ENCODE data around the gene ZCCHC14. TPM values are rescaled to one million over a fixed set of nuclear protein-coding genes. Genes with fewer than 3 reads are reported as not detected.
A peak's percentile ranks its signal among the peaks of the same experiment; 100 is the strongest.
"Not testable (repeated sequence)": the region's sequence is repeated elsewhere in the genome, so short reads cannot be mapped to it uniquely, and the experiment has no call there.

ZCCHC14 gene
- polyA plus RNA-seq, 6 donors from 2014 or later = 0.03 to 0.31 (median 0.20) TPM; not detected in 1

DNA sequence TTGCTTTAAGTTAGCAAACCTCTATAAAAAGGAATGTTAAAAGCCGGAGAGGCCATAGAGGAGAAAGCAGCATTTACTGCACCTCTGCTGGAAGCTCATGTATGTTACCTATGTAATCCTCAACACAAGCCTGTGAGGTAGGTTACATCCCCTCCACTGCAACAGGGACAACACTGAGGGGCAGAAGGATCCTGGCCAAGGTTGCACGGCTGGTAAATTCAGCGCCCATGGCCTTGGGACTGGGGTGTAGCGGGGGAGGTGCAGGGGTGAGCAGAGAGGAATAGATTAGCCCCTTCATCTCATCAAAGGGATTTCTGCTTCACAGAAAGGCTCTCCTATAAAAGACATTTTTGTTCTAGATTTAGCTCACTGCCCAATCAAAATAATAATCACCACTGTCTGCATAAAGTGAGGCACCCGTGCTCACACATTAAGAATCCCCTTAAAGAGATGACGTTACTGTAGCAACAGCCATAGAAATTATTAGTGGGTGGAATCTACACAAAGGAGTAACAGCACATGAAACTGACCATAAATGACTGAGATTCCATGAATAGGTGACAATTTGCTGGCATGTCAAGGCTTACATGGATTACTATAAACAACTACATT, 3.3 kb downstream of the ZCCHC14 start:
- peak overlapping the region in 1 of 6 donors; percentile 26 for H3K27ac Mint-ChIP-seq
- peaks cover 8 to 23% (median 11%) of the 10 kb centered on the region in 3 donors for H3K4me1 Mint-ChIP-seq

DNA sequence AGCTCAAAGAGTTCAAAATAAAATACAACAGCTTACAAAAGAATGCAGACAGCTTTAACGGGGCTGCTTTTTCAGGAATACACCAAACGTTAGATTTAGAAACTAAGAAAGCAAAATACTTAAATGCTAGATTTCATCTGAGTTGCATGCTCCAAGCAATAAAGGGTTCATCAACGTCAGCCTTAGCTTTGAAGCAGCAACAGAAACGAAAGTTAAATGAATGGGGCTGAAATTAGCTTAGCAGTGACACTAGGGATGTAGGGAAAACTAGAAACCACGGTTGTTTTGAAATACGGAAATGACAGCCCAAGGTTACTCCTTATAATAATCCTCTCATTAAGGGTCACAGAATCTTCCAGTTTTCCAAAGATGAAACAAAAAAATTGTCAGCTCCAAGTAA, 3.9 kb downstream of the ZCCHC14 start:
- Mint-ChIP-seq H3K27me3 (peaks cover 28 to 43% (median 31%) of the 10 kb centered on the region in 3 donors), H3K4me1 (peaks cover 8 to 23% (median 8%) of the 10 kb centered on the region in 3 donors)
- not testable (repeated sequence) for H3K4me3 Mint-ChIP-seq; H3K9me3 Mint-ChIP-seq; DNase-seq; ATAC-seq (ENCODE audit: low read depth in 2 of 2); H3K36me3 Mint-ChIP-seq; H3K27ac Mint-ChIP-seq

More for the DNA sequence above, 3.3 kb downstream of the ZCCHC14 start:
- Mint-ChIP-seq H3K36me3 (no peaks in the 10 kb centered on the region), H3K27me3 (peaks cover 26 to 46% (median 37%) of the 10 kb centered on the region in 3 donors), H3K4me3 (peak overlapping the region in 3 of 8 donors; percentile 17 to 50 (median 33)), H3K9me3 (peaks cover 0 to 2% (median 0%) of the 10 kb centered on the region in 7 donors)
- DNase-seq (no peak), ATAC-seq (ENCODE audit: low read depth in 2 of 2) (no peak)

DNA sequence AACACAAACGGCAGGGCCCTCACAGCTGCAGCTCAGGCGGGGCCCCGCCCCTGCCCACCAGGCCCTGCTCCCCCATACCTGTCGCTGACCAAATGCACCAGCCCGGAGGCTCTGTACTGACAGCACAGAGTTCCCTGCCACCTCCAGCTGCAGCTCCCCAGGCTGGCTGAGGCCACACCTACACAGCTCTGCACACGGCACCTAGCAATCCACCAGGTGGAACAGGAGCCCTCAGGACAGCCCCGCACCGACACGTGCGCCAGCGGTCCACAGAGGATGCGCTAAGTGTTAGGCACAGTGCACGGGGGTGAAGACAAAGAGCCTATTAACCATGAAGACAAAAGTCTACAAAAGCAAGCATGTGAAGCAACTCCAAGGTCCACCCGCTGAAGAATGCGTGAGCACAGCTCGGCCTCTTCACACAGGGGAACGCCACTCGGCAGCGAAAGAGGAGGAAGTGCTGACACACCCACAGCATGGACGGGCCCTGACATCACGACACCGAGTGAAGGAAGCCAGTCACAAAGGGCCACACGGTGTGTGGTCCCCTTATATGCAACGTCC, 5.4 kb downstream of the ZCCHC14 start:
- Mint-ChIP-seq H3K9me3 (peaks cover 0 to 2% (median 0%) of the 10 kb centered on the region in 7 donors), H3K36me3 (no peaks in the 10 kb centered on the region), H3K27ac (peak overlapping the region in 1 of 6 donors; percentile 70), H3K4me3 (no peak overlapping the region), H3K27me3 (peaks cover 24 to 32% (median 26%) of the 10 kb centered on the region in 3 donors), H3K4me1 (peaks cover 0 to 12% (median 7%) of the 10 kb centered on the region in 3 donors)
- ATAC-seq (ENCODE audit: low read depth in 2 of 2) (no peak), DNase-seq (no peak)

DNA sequence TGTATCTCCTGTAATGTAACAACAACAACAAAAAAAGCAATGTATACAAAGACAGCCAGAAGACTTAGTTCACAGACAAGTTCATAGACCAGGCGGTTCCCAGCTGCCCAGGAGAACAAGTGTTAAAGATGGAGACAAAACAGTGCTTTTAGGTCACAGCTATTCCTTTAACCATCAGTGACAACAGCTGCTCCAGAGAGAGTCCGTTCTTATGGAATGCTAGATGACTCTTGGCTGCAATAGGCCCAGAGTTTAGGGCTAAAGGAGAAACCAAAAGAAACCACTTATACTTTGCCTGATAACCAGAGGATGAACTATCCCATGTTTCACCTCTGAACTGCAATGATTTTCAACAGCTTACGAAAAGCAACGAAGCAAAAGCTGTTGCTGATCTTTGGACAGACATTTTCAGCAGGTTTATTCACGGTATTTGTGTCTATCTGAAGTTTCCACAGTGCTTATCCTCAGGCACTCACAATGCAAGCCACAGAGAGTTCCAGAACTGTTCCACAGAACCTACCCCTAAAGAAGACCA, 6.0 kb downstream of the ZCCHC14 start:
- Mint-ChIP-seq H3K36me3 (no peaks in the 10 kb centered on the region), H3K4me3 (no peak overlapping the region), H3K4me1 (peaks cover 0 to 12% (median 7%) of the 10 kb centered on the region in 3 donors), H3K27ac (no peak overlapping the region), H3K27me3 (peaks cover 24 to 33% (median 32%) of the 10 kb centered on the region in 3 donors), H3K9me3 (peaks cover 0 to 2% (median 0%) of the 10 kb centered on the region in 7 donors)
- ATAC-seq (ENCODE audit: low read depth in 2 of 2) (no peak), DNase-seq (no peak)

DNA sequence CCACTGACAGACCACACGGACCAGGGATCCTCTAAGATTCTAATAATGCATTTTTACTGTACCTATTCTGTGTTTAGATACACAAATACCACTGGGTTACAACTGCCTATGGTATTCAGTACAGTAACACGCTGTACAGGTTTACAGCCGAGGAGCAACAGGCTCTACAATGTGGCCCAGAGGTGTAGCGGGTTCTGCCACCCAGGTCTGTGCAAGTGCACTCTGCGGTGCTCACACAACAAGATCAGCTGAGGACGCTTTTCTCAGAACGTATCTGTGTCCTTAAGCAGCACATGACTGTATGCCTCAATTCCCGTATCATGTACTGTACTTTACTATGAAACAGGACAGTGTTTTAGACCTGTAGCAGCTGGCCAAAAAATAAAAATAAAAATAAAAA, 6.5 kb downstream of the ZCCHC14 start:
- H3K4me1 Mint-ChIP-seq = peaks cover 0 to 12% (median 5%) of the 10 kb centered on the region in 3 donors
- no peak overlapping the region for H3K27ac Mint-ChIP-seq

DNA sequence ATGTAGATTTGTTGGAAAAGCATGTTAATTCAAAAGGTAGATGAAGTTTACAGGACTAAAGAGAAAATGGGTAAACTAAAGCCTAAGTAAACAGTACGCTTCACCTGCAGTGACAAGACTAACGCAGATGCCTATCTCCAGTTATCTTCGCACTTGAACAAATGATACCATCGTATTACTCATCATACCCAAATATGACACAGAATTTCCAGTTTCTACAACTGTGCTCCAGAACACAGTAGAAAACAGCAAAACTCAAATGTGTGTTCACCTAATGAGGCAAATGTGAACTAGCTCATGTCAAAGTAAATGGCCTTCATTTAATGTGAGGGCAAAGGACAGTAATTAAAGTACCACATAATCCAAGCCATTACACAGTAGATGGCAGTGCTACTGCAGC, 7.0 kb downstream of the ZCCHC14 start:
- DNase-seq; ATAC-seq (ENCODE audit: low read depth in 2 of 2); H3K9me3 Mint-ChIP-seq; H3K4me3 Mint-ChIP-seq; H3K27ac Mint-ChIP-seq; H3K36me3 Mint-ChIP-seq: not testable (repeated sequence)
- Mint-ChIP-seq H3K4me1 (peaks cover 0 to 12% (median 3%) of the 10 kb centered on the region in 3 donors), H3K27me3 (peaks cover 25 to 29% (median 26%) of the 10 kb centered on the region in 3 donors)

More for the DNA sequence above, 6.5 kb downstream of the ZCCHC14 start:
- Mint-ChIP-seq H3K27me3 (peaks cover 24 to 31% (median 29%) of the 10 kb centered on the region in 3 donors), H3K36me3 (no peaks in the 10 kb centered on the region), H3K4me3 (no peak overlapping the region), H3K9me3 (peaks cover 0 to under 1% (median 0%) of the 10 kb centered on the region in 7 donors)
- ATAC-seq (ENCODE audit: low read depth in 2 of 2) (no peak), DNase-seq (no peak)

DNA sequence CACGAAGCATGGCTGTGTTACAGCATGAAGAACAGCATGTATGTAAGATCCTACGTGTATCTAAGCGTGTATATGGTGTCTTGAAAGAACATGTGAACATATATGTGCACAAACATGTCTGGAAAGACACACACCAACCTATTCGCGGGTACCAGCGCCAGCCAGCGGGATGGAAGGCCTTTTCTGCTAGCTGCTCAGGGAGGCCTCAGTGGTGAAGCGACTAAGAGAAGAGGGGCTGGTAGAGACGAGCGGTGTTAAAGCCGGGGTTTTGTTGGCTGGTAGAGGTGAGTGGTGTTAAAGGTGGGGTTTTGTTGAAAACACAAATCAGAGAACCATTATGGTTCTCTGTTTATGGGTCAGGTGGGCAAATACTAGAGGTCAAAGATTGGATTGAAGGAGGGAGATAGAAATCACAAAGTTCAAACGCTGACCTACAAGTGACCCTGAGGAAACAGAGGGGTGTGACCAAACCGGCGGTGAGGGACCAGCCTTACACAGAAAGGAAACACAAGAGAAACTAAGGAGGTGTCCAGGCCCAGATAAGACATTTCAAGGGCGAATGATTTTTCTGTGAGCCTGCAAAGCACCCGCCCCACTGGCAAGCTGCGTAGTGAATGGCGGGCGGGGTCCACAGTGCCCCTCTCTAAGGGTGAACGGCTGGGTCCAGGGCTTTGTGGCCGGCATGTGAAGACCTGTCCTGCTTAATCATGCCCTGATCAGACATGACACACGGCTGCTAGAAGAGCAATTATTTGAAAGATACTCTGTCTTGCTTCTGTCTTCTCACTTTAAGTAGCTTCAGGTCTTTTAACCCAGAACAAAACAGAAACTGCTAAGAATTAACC, 8.1 kb downstream of the ZCCHC14 start:
- no peak overlapping the region for H3K4me3 Mint-ChIP-seq
- H3K36me3 Mint-ChIP-seq = peaks cover 0 to 8% of the 10 kb centered on the region in 2 donors
- H3K27ac Mint-ChIP-seq = peak overlapping the region in 1 of 6 donors; percentile 1
- DNase-seq (no peak), ATAC-seq (ENCODE audit: low read depth in 2 of 2) (no peak)
- H3K4me1 Mint-ChIP-seq = peaks cover 0 to 6% (median 6%) of the 10 kb centered on the region in 3 donors
- no peaks in the 10 kb centered on the region for H3K9me3 Mint-ChIP-seq
- H3K27me3 Mint-ChIP-seq = peaks cover 18 to 23% (median 20%) of the 10 kb centered on the region in 3 donors

DNA sequence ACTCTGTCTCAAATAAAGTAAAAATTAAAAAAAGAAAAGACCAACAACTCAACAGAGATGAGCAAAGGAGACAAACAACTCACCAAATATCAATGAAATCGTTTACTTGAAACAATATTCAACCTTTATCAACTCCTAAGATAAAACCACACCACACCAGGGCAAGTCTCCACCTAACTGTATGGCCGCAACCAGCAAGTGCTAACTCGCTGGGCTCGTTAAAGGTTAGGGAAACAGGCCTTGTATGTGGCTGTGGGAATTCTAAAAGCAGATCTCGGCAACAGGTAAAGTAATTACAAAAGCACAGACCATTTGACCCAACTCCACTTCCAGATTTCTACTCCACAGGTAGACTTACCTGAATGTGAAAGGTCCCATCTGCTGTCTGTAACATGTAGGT, 9.3 kb downstream of the ZCCHC14 start:
- DNase-seq (no peak), ATAC-seq (ENCODE audit: low read depth in 2 of 2) (no peak)
- H3K9me3 Mint-ChIP-seq = no peaks in the 10 kb centered on the region
- peaks cover 0 to 8% of the 10 kb centered on the region in 2 donors for H3K36me3 Mint-ChIP-seq
- peaks cover 12 to 17% (median 14%) of the 10 kb centered on the region in 3 donors for H3K27me3 Mint-ChIP-seq
- peaks cover 0 to 6% (median 0%) of the 10 kb centered on the region in 3 donors for H3K4me1 Mint-ChIP-seq
- no peak overlapping the region for H3K27ac Mint-ChIP-seq
- peak overlapping the region in 1 of 8 donors; percentile 57 for H3K4me3 Mint-ChIP-seq

DNA sequence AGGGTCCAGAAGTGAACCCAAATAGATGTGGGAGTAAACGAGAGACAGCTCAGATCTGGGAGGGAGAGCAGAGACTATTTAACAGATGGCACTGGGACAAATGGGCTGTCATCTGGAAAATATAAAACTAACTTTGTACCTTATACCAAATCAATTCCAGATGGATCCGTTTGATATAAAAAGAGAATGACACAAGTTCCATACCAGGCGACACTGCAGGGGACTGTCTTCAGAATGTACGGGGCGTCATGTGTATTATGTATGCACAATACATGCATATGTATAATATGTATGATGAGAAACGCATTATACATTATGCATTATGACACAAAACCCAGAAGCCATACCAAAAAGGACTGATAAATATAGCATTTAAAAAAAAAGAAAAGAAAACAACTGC, 10.2 kb downstream of the ZCCHC14 start:
- not testable (repeated sequence) for H3K9me3 Mint-ChIP-seq; ATAC-seq (ENCODE audit: low read depth in 2 of 2); H3K27ac Mint-ChIP-seq; DNase-seq; H3K4me3 Mint-ChIP-seq; H3K36me3 Mint-ChIP-seq
- peaks cover 18 to 22% (median 20%) of the 10 kb centered on the region in 3 donors for H3K27me3 Mint-ChIP-seq
- peaks cover 1 to 10% (median 5%) of the 10 kb centered on the region in 3 donors for H3K4me1 Mint-ChIP-seq

DNA sequence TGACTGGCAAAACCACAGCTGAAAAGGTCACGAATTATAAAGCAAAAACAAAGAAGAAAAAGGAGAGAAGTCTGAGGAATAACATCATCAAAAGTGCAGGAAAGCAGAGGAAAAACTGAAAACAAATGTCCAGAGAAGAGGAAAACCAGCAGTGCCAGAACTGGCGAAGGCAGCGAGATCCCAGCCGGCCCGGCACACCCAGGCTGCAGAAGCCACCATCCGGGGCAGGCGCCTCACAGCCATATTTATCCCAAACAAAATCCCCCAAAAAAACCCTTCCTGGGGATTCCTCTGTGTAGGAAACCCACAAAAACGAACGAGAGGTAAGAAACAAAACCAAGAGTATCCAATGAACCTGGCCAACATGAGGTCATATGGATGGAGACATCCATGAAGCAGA, 10.6 kb downstream of the ZCCHC14 start:
- DNase-seq (no peak), ATAC-seq (ENCODE audit: low read depth in 2 of 2) (no peak)
- H3K9me3 Mint-ChIP-seq = no peaks in the 10 kb centered on the region
- peaks cover 3 to 14% (median 7%) of the 10 kb centered on the region in 3 donors for H3K4me1 Mint-ChIP-seq
- H3K4me3 Mint-ChIP-seq = no peak overlapping the region
- H3K27me3 Mint-ChIP-seq = peaks cover 20 to 26% (median 22%) of the 10 kb centered on the region in 3 donors
- no peak overlapping the region for H3K27ac Mint-ChIP-seq
- peaks cover 0 to 8% of the 10 kb centered on the region in 2 donors for H3K36me3 Mint-ChIP-seq

DNA sequence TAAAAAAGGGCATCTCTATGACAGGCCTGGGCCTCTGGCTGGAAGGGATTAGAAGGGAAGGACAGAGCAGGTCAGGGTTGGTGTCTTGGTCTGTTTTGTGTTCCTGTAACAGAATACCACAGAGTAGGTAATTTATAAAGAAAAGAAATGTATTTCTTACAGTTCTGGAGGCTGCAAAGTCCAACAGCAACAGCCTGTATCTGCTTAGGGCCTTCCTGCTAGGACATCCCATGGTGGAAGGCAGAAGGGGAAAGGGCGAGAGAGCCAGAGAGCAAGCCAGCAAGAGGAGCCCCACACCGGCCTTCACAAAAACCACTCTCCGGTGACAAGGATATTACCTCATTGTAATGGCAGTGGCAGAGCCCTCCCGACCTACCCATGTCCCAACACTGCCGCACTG, 11.1 kb downstream of the ZCCHC14 start:
- Mint-ChIP-seq H3K27ac (peak overlapping the region in 1 of 6 donors; percentile 69), H3K4me1 (peaks cover 3 to 15% (median 7%) of the 10 kb centered on the region in 3 donors), H3K27me3 (peaks cover 20 to 26% (median 22%) of the 10 kb centered on the region in 3 donors)
- H3K36me3 Mint-ChIP-seq; DNase-seq; H3K4me3 Mint-ChIP-seq; ATAC-seq (ENCODE audit: low read depth in 2 of 2); H3K9me3 Mint-ChIP-seq: not testable (repeated sequence)

DNA sequence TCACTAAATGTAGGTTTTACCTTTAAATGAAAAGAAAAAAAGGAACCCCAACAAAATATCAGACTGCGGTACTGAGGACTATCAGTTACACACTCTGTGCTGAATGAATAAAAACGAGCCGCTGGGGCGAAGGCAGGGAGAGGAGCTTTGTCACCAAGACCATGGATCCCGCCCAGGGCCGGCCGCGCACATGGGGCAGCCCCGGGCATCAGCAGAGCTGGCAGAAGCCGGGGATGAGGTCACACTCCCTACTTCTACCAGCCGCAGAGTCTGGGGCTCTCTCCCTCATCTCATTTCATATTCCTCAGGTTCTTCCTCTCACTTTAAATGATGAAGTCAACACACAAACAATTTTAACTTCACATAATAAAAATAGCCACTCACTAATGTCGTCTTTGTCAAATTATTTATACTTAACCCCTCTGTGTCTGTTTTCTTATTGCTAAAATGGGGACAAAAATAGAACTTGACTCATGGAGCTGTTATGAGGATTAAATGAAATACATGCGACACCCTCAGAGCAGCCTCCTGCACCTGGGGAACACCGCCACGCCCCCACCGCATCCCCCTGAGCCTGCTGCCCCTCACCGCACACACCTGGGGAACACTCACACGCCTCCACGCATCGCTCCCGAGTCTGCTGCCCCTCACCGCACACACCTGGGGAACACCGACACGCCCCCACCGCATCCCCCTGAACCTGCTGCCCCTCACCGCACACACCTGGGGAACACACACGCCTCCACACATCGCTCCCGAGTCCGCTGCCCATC, 15.4 kb downstream of the ZCCHC14 start:
- not testable (repeated sequence) for H3K9me3 Mint-ChIP-seq, DNase-seq
- Mint-ChIP-seq H3K4me3 (peak overlapping the region in 1 of 8 donors; percentile 22), H3K27ac (peak overlapping the region in 1 of 6 donors; percentile 88), H3K4me1 (peaks cover 6 to 15% (median 7%) of the 10 kb centered on the region in 3 donors), H3K27me3 (peaks cover 37 to 54% (median 37%) of the 10 kb centered on the region in 3 donors), H3K36me3 (peaks cover 0 to 16% of the 10 kb centered on the region in 2 donors)
- ATAC-seq (ENCODE audit: low read depth in 2 of 2) = peak in 1 of 2 donors; percentile 16
